LNCAP (cell line): Measurements from ENCODE around the gene PAPPA2.

Experiments used
- TF ChIP-seq, protein P1 (sequence below): fragments of 450-650 bp; IDR thresholded peaks from 2 replicates; pipeline ENCODE4 v1.5.1; 2017; ENCODE audit warnings: mild to moderate bottlenecking

Gene PAPPA2

DNA sequence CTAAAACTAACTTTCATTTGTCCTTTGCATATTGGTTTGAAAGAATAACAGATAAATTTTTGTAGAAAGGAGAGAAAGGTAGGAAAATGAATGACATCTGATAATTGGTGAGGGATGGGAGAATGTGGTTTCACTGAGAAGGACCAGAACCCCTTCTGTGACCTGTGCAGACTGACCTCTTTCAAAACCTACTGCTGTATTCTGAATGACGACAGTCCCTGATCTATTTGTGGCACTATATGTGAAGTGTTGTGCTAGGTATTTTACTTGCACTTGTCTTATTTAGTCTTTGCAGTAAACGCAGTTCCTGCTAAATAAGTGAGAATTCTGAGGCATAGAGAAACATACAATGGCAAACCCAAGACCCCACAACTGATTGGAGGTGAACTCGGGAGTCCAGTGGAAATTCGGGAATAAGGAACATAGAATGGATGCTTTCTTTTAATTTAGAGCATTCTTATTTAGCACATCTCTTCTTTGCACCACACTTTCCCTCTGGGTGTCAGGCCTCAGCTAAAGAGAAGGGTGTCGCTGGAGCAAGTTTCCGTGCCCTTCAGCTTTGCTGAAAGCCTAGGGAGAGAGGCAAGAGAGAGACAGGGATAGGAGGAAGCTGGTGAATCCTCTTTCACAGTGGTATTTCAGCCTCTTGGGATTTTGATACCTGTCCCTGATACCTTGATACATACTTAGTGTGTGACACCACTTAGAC, 230.2 kb downstream of the PAPPA2 start:
- TF ChIP-seq, protein P1, sequence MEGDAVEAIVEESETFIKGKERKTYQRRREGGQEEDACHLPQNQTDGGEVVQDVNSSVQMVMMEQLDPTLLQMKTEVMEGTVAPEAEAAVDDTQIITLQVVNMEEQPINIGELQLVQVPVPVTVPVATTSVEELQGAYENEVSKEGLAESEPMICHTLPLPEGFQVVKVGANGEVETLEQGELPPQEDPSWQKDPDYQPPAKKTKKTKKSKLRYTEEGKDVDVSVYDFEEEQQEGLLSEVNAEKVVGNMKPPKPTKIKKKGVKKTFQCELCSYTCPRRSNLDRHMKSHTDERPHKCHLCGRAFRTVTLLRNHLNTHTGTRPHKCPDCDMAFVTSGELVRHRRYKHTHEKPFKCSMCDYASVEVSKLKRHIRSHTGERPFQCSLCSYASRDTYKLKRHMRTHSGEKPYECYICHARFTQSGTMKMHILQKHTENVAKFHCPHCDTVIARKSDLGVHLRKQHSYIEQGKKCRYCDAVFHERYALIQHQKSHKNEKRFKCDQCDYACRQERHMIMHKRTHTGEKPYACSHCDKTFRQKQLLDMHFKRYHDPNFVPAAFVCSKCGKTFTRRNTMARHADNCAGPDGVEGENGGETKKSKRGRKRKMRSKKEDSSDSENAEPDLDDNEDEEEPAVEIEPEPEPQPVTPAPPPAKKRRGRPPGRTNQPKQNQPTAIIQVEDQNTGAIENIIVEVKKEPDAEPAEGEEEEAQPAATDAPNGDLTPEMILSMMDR: no peak

GRCh38 chr1:176693697-176694329, 230.8 kb downstream of the PAPPA2 start:
- TF ChIP-seq, protein P1: no peak

GRCh38 chr1:176694713-176695112, 231.7 kb downstream of the PAPPA2 start:
- TF ChIP-seq, protein P1: no peak

DNA sequence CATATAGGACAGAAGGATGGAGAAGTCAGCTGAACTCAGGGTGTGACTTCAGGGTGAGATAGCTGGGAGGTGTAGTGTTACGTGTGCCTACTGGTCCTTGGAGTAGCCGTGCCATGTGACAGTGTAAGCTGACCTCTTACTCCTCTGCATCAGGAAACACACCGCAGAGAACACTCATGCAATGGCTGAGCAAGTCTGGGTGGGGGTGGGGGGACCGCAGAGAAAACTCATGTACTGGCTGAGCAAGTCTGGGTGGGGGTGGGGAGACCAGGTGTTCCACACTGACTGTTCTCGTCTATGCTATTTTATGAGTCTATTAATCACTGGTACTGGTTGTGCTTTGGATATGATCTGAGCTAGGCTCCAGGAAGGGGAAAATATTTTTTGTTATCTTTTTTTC, 233.1 kb downstream of the PAPPA2 start:
- TF ChIP-seq, protein P1: no peak

GRCh38 chr1:176696689-176697088, 233.7 kb downstream of the PAPPA2 start:
- TF ChIP-seq, protein P1: no peak

- TF ChIP-seq, protein P1: no peak
Observed at GRCh38 chr1:176699821-176700220, 236.8 kb downstream of the PAPPA2 start.

- TF ChIP-seq, protein P1: no peak
Observed at GRCh38 chr1:176701151-176701866, 238.3 kb downstream of the PAPPA2 start.
